Stimulated activated CD8-positive, alpha-beta memory T cell treated with anti-CD3 and anti-CD28 coated beads, Interleukin-12 subunit alpha, Interleukin-12 subunit beta, amount 100 ng/mL, for 1 hour (primary cell): ENCODE results near the gene TEX35.

Source experiments
- DNase-seq: peaks from one replicate; pipeline ENCODE4 v3.0.0-alpha.2; 2020; ENCODE audit warnings: low read depth

The TEX35 gene

DNA sequence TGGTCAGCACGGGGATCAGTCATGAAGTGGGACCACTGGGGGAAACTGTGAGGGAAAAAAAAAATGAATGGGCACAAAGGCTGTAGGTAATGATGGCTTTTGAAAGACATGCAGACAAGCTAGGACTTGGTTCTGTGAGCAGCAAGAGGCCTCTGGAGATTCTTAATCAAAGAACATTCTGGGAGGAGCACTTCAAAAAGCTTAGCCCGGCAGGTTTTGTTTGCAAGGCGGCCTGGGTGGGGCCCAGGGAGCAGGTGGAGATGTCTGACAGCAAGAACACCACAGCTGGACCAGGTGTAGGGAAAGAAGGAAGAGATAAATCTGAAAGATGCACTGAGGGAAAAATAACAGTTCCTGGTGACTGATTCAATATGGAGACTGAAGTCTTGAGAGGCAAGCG, 6.0 kb downstream of the TEX35 start:
- no peak for DNase-seq

DNA sequence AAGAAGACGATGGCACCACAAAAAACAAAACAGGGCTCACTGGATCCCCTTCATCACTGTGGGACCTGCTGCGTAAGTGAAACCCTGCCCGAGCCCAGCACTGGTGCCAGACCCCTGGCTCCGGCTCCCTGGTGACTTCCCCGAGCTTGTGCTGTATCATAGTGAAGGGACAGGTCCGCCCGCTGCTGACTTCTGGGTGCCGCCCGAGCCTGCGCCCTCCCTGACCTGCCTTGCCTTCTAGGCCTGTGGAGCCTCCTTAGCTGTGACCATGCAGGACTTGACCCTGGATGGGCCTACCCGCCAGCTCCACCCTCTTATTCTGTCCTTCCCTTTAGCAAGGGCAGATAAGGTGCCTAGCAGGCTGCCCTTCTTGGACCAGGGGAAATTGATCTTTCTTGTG, 7.9 kb downstream of the TEX35 start:
- DNase-seq = no peak

DNA sequence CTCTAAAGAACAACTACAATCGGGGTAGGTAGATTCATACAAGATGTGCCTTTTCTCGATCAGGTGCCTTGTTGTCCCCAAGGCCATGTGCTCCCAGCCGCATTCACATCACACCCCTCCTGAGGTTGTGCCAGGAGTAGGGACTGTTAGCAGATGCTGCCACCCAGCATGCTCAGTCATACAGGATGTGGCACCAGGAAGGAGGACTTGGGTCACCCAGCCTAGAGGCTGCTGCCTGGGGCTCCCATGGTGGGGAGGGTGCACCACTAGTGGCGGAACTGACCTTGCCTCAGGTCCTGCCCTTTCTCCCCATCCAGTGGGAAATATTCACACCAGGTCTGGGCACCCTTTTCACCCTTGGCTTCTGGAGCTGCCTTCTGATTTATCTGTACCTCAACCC, 8.3 kb downstream of the TEX35 start:
- DNase-seq = no peak

DNA sequence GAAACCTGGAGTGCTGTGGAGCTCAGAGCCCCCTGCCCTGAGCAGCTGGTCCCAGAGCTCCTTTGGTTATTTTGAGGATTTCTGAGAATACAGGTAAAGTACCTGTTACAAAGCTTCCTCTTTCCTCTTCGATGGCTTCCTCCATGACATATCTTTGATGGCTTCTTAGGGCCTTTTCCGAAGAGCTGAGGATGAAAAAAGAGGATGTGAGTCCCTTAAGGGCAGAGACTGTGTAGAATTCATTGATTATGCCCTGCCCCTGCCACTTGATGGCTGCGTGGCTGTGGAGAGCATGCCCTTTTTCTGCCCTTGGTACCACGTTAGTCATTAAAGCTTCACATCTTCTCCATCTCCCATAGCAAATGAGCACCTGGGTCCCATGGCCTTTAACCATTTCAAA, 14.2 kb downstream of the TEX35 start:
- no peak for DNase-seq

DNA sequence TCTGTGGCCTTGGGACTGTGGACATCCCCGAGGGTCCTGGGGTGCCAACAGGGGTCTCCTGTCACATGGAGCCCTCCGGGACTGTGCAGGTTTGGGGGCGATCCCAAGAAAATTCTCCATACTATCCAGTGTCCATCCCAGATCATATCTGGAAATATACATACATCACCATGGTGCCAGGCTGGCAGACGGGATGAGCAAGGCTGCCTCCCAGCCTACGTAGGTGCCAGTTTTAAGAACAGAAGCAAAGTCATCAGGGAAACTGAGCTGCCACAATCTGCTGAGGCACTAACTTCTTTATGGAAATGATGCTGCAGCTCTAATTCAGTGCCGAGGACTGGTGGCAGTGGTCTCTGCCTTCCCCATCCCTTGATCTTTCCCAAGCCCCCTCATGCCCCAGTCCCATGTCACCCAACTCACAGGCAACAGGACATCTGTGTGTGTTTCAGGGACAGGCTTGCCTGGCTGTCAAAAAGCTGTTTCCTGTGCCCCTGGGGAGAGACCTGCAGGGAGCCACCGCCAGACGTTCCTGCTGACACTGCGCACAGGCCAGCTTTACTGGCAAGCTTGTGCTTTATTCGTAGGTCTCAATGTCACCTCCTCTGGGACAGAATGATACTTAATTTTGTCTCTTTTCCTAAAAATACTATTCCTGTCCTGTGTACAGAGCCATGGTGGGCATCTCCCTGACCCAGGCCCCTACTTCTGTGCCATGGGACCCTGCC, 15.5 kb downstream of the TEX35 start:
- no peak for DNase-seq

DNA sequence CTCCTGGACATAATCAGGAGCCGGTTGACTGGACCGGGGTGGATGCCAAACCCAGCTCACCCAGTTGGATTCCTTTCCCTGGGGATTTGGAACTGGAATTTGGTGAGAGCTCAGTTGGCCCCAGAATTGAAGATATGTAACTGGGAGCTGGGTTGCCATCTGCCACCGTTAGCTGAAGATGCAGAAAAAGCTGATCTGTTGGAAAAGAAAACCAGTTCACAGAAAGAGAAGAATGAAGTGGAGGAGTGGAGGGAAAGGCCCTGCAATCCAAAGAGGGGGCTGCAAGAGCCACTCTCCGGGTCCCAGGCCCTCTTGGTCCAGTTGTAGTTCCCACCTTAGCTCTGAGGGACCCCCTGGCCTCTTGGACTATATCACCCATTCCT, 16.0 kb downstream of the TEX35 start:
- no peak for DNase-seq

DNA sequence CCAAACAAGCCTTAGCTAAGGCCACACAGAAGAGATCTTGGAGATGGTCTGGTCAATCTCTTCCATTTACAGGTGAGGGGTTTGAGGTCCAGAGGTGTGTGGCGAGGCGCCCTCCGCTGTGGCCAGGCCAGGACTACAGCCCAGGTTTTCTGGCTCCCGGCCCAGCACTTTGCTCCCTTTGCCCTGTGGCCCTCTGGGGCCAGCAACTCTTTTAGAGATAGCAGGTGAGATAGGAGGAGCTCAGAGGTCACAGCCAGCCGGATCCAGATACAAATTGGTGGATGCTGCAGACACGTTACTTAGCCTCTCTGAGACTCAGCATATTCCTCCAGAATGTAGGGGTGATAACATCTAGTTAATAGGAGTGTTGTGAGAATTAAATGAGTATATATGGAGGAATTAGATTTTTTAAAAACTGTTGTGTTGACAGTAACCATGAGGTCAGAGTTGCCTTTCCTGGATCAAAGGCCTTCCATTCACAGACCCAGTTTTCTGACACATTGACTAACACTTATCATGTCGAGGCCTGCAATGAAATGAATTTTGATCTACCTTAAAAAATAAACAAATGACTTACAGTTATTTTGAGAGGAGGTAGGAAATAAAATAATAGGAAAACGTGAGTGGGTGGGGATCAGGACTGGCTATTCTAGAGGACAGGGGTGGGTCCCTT, 16.6 kb downstream of the TEX35 start:
- DNase-seq = no peak

DNA sequence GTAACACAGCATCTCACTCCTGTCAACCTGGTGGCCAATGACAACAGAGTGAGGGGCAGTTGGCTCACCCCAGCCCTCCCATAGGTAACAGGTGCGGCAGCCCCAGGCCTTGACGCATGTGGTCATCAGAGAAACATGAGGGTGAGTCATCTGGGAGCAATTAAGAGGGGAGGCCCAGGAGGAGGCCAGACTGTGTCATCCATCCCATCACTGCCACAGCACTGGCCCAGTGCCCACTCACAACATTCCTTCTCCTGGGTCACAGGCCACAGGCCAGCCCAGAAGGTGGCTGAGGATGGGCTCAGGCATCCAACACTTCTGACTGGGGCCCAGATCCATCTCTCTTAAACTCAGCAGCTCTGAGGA, 17.1 kb downstream of the TEX35 start:
- no peak for DNase-seq

DNA sequence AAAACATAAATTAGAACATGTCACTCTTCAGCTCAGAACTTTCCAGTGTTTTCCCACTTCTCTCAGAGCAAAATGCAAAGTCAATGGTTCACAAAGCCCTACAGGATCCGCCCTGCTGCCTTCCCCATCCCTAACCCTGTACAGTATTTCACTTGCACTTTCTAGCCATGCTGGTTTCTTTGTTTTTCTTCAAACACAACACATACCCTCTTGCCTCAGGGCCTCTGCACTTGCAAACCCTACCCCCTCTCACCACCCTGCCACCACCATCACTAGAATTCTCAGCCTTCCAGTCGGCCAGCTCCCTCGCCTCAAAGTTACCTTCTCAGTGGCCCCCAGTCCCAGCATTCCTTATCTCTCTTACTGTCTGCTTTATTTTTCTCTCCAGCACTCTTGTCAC, 17.6 kb downstream of the TEX35 start:
- DNase-seq = no peak

DNA sequence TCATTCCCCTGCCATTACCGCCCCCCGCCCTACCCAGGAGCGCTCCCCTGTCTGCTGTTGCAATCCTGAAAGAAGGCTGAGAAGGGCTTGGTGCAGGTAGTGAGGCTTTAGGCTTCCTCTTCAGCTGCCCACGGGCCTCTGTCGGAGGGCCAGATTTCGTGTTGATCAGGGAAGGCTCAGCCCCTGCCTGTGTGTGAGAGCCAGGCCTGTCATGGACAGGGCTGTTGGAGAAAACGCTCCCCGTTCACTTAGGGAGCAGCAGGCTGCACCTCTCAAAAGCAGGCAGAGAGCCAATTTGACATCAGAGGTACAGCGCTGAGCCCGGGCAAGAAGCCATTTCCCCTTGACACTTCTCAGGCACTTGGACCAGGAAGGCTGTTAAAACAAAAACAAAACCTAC, 19.0 kb downstream of the TEX35 start:
- no peak for DNase-seq

DNA sequence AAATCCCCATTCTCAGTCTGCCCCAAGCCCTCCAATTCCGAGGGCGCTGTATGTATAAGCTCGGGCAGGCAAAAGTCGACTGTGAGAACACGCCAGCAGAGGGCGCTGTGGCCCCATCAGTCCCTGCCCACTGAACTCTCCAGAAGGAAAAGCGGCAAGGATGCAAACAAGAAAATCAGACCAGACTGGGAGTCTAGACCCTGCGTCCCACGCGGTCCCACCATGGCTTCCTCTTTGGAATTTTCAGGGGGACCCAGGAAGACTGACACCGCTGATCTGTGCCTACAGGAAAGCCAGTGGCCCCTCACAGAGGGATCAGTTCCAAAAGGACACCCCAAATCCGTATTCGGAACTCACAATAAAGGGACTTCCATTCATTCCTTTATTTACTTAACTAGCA, 19.5 kb downstream of the TEX35 start:
- DNase-seq = peak; percentile 57

DNA sequence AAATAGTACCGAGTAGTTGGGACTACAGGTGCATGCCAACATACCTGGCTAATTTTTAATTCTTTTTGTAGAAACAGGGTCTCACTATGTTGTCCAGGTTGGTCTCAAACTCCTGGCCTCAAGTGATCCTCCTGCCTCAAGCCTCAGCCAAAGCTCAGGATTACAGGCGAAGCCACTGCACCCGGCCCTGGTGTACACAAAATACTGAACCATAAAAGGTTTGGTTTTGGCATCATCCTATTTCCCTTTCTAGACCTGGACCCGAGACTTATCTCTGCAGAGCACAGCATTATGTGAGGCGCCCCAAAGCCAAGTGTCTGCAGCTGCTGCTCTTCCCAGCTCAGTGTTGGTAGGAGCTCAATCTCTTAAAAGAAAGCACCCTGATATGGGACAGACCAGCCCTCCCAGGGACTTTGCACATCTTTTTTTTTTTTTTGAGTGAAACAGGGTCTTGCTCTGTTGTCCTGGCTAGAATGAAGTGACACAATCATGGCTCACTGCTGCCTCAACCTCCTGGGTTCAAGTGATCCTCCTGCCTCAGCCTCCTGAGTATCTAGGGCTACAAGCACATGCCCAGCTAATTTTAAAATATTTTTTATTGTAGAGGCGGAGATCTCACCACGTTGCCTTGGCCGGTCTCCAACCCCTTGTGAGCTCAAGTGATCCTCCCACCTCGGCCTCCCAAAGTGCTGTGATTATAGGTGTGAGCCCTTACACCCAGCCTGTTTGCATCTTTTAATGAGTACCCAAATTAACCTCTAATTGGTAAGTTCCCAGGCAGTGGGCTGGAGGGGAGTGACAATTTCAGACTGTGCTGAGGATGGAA, 20.4 kb downstream of the TEX35 start:
- DNase-seq = no peak

DNA sequence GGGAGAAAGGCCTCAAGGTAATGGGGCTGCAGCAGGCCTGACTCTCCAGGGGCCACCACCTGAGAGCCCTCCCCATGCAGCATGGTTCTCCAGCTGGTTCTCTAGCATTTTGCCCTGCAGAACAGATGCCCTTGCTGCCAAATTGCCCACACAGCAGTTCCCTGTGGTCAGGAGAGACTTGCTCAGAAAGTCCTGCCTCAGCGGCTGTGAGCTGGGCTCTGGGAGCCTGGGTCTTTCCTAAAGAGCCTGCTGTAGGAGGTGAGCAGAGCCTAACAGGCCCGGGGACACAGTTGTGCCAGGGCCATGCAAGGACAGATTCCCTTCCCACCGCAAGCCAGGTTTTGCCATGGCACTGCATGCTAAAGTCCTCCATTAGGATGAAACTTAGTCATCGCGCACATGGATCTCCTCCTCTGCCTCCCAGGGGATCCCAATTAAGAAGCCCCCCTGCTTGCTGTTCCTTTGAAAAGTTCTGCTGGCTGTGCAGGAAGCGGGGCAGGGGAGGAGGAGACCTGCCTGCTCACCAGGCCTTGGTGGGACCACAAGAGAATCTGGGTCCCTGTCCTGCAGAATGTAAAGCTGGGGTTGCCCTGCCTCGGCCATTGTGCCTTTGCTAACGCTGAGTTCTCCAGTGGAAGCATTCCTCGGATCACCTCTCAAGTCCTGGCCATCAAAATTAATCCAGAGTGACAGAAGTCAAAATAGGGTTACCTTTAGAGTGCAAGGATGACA, 21.4 kb downstream of the TEX35 start:
- no peak for DNase-seq

DNA sequence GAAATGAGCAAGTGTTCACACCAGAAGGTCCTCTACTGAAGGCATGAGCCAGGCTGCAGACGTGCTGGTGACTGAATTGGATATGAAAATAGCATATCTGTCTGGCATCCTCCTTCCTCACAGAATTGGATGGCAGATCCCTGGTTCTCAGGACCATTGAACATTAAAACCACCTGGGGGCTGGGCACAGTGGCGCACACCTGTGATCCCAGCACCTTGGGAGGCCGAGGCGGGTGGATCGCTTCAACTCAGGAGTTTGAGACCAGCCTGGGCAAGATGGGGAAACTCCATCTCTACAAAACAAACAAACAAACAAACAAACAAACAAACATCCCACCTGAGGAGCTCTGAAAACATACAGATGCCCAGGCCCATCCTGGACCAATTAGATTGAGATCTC, 23.4 kb downstream of the TEX35 start:
- no peak for DNase-seq

DNA sequence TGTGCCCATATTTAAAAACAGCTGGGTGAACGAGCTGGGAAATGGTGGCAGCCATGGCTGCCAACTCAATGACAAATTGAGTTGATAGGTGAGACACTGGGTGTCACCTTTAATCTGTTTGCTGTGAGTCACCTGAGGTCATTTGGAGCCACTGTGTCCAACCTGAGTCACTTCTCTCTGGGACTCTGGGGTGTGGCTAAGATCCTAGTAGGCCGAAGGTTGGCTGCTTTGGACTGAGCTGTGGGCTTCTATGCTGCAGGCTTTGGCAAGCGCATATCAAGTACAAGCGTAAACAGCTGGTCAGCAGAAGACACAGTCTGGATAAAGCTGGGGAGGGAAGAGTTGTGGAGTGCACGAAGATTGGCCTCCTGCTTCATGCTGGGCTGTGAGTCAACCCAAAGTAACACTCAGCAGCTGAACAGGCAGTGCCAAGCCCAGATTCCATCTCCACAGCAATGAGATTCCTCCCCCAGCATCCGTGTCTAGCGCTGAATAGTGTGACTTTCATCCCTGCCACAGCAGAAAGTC, 24.0 kb downstream of the TEX35 start:
- no peak for DNase-seq

DNA sequence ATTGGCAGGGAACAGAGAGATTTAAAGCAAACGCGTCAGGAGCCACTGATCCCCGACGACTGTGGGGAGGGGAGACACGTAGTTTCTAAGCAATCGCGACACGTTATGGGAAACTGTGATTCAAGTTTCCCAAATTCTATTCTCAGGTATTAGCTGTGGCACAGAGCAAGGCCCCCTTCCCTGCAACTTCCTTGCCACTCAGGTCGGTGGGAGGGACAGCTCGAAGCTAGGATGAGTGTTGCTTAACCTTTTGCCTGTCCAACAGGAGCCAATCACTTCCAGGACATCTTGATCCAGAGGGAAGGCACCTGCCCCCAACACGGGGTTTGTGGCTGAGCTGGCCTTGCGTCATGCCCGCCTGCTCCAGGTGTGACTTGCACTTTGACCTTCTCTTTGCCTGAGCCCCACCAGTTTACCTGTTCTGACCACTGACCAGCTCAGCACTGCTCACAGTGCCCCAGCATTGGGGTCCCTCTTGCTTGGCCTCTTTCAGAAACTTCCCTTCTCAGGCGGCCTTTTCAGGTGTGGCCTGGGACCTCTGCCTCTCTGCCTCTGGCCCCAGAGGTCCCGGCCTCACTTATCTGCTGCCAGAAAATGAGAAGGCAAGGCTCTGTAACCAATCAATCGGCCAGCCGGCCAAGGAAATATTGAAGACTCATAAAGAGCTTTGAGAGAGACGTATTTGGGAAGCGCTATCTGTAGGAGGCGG, 24.6 kb downstream of the TEX35 start:
- DNase-seq = no peak

DNA sequence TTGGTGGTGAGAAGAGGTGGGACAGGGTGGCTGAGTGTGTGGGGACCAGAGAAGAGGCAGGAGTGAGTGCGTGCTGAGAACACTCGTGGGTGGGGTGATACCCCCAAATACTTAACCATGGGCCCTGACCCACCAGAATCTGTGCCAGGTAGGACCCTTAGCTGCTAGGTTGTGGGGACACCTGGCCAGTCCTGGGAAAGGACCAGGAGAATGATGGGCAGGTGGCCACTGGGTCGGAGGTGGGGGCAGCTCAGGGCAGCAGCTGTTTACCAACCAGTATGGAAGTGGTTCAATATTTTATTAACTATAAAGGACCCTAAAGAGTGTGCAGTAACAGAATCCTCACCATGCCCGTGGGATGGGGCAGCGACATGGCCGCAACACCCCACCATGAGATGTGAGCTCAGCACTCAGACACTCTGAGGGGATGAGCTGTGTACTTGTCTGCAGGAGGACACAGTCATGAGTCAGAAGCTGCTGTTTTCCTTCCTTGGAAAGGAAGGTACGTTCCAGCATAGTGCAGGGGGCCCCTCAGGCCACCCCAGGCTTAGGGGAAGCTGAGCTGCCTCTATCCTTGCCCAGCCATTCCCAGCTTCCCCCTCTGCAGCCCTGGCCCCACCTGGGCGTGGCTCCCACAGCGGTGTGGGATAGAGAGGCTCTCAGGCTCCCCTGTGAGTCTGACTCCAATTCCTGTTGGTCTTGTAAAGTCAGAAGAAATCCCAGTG, 25.4 kb downstream of the TEX35 start:
- DNase-seq = no peak

DNA sequence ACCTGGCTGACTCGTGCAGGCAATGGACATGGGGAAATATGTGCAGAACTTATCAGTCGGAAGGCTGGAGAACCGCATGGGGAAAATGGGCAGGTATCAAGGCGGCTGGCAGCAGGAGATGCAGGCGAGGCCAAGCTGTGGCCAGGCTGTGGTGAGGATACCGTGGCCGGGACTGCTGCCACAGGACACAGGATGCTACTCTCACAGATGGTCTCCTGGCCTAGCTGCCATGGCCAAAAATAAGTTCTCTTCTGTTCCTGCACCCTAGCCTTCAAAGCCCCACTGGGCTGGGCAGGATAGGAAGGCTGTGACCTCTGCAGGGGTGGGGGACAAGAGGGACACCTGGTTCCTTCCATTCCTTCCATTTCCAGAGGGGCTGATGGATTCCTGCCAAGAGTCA, 26.4 kb downstream of the TEX35 start:
- DNase-seq = no peak

DNA sequence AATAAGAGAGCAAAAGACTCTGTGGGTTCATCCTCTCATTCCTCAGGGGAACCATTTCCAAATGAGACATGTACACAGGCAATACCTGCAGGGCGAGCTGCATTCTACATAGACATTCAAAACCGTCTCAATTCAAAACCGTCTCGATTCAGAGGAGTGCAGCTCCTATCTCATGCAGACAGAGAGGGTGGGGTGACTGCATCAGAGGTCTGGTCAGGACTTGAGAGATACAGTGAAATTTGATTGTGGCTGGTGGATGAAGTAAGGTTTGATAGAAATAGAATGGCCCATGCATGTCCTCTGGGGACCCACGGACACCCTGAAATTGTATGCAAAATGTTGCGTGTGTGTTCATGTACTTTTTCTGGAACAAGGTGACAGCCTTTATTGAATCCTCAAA, 27.3 kb downstream of the TEX35 start:
- DNase-seq = no peak

DNA sequence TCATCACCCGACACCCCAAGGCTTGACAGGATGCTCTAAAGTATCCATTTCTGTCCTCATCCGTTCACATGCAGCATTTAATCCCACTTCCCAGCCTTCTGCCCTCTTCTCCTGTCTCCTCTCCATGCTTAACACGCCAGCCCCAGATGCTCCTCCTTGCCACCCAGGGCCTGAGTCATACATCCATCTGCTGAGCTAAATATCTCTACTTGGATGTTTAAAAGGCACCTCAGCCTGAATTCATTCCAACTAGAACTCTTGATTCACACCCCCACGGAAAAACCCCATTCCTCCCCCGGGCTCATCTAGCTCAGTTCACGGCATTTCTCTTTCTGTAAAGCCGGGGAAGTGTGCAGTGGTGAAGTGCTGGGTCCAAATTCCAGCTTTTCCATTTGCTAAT, 27.7 kb downstream of the TEX35 start:
- no peak for DNase-seq

DNA sequence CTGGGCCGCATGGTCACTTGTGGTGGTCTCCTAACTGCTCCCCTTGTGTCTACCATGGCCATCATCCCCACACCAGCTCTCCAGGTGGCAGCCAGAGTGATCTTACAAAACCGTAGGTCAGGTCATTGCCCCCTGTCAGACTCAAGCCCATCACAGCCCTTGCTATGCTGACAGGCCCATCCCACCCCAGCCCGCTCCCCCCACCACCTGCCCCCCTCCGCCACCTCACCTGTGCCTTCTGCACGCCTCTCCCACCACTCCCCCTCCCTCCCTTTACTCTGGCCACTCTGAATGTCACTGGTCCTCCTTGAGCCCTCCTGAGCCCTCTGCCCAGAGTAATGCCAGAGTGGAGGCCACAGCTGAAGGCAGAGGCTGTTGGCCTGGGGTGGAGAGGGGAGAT, 28.5 kb downstream of the TEX35 start:
- no peak for DNase-seq
